ENCODE data around the gene ARHGAP6.

ARHGAP6 gene

GRCh38 chrX:11421805-11422524 is 243.8 kb downstream of the ARHGAP6 start:
- Histone ChIP-seq H2BK15ac (ENCODE audit: low read length) (no peak overlapping the region), H3K36me3 (replicated peaks in 1 of 2; ENCODE audit: control insufficient read depth in 2 of 2, insufficient read depth in 2 of 2, low read length in 2 of 2) (no peaks in the 10 kb centered on the region), H3K14ac (ENCODE audit: low read length) (no peak overlapping the region), H3K9me3 (replicated peaks in 1 of 2; ENCODE audit: control insufficient read depth in 2 of 2, insufficient read depth in 1 of 2, low read depth in 1 of 2, low read length in 2 of 2) (no peaks in the 10 kb centered on the region), H3K4me3 (ENCODE audit: low read length in 2 of 2) (no peak overlapping the region), H3K27ac (replicated peaks; ENCODE audit: low read length) (no peak overlapping the region), H3K9ac (ENCODE audit: low read depth, low read length, poor library complexity) (no peak overlapping the region), H3K4me1 (ENCODE audit: control insufficient read depth in 2 of 2, insufficient read depth in 1 of 2, low read depth in 1 of 2, low read length in 2 of 2) (no peaks in the 10 kb centered on the region), H3K23ac (ENCODE audit: low read depth, low read length, poor library complexity) (no peak overlapping the region), H3K79me1 (ENCODE audit: low read depth, low read length) (no peaks in the 10 kb centered on the region), H3K4ac (ENCODE audit: low read length) (no peak overlapping the region), H4K91ac (ENCODE audit: low read depth, low read length, poor library complexity) (no peak overlapping the region), H3K27me3 (ENCODE audit: control insufficient read depth in 3 of 3, insufficient read depth in 3 of 3, low read depth in 1 of 3, low read length in 3 of 3) (peaks cover 0 to 3% (median 0%) of the 10 kb centered on the region in 3 experiments), H3K18ac (ENCODE audit: low read length) (no peak overlapping the region), H2AFZ (ENCODE audit: low read length) (no peak overlapping the region), H2BK12ac (ENCODE audit: low read length) (no peak overlapping the region), H4K8ac (ENCODE audit: low read depth, low read length) (no peak overlapping the region), H2AK5ac (ENCODE audit: low read depth, low read length) (no peak overlapping the region), H2BK5ac (ENCODE audit: low read length) (no peak overlapping the region), H2BK120ac (ENCODE audit: low read depth, low read length) (no peak overlapping the region), H3K4me2 (ENCODE audit: insufficient read depth, low read length, poor library complexity, severe bottlenecking) (no peak overlapping the region)
- no peak for DNase-seq (ENCODE audit: low spot score)
- no CpG with 5 or more reads among the region's 5 CpGs for WGBS, 2 donors (ENCODE audit: extremely low coverage in 2 of 2, insufficient read length in 2 of 2, insufficient replicate concordance in 1 of 2)

- H2AFZ ChIP-seq (ENCODE audit: low read length) = no peak overlapping the region
- no peak overlapping the region for H2BK12ac ChIP-seq (ENCODE audit: low read length)
- no peak overlapping the region for H3K18ac ChIP-seq (ENCODE audit: low read length)
- no peak overlapping the region for H3K9ac ChIP-seq (ENCODE audit: low read depth, low read length, poor library complexity)
- H3K4ac ChIP-seq (ENCODE audit: low read length) = no peak overlapping the region
- WGBS, 2 donors (ENCODE audit: extremely low coverage in 2 of 2, insufficient read length in 2 of 2, insufficient replicate concordance in 1 of 2) = no CpG with 5 or more reads among the region's 4 CpGs
- no peak overlapping the region for H3K23ac ChIP-seq (ENCODE audit: low read depth, low read length, poor library complexity)
- H3K4me3 ChIP-seq (ENCODE audit: low read length in 2 of 2) = no peak overlapping the region
- H3K14ac ChIP-seq (ENCODE audit: low read length) = no peak overlapping the region
- H2BK5ac ChIP-seq (ENCODE audit: low read length) = no peak overlapping the region
- no peak overlapping the region for H4K91ac ChIP-seq (ENCODE audit: low read depth, low read length, poor library complexity)
- no peaks in the 10 kb centered on the region for H3K9me3 ChIP-seq (replicated peaks in 1 of 2; ENCODE audit: control insufficient read depth in 2 of 2, insufficient read depth in 1 of 2, low read depth in 1 of 2, low read length in 2 of 2)
- no peak overlapping the region for H4K8ac ChIP-seq (ENCODE audit: low read depth, low read length)
- no peak for DNase-seq (ENCODE audit: low spot score)
- H3K79me1 ChIP-seq (ENCODE audit: low read depth, low read length) = no peaks in the 10 kb centered on the region
- no peak overlapping the region for H2AK5ac ChIP-seq (ENCODE audit: low read depth, low read length)
- no peaks in the 10 kb centered on the region for H3K36me3 ChIP-seq (replicated peaks in 1 of 2; ENCODE audit: control insufficient read depth in 2 of 2, insufficient read depth in 2 of 2, low read length in 2 of 2)
- no peak overlapping the region for H2BK15ac ChIP-seq (ENCODE audit: low read length)
- H3K4me1 ChIP-seq (ENCODE audit: control insufficient read depth in 2 of 2, insufficient read depth in 1 of 2, low read depth in 1 of 2, low read length in 2 of 2) = no peaks in the 10 kb centered on the region
- H2BK120ac ChIP-seq (ENCODE audit: low read depth, low read length) = no peak overlapping the region
- no peak overlapping the region for H3K4me2 ChIP-seq (ENCODE audit: insufficient read depth, low read length, poor library complexity, severe bottlenecking)
- H3K27me3 ChIP-seq (ENCODE audit: control insufficient read depth in 3 of 3, insufficient read depth in 3 of 3, low read depth in 1 of 3, low read length in 3 of 3) = no peaks in the 10 kb centered on the region
- no peak overlapping the region for H3K27ac ChIP-seq (replicated peaks; ENCODE audit: low read length)
These were observed 244.9 kb downstream of the ARHGAP6 start for GRCh38 chrX:11420851-11421250.

GRCh38 chrX:11419102-11419501 is 246.6 kb downstream of the ARHGAP6 start:
- no peak overlapping the region for H3K23ac ChIP-seq (ENCODE audit: low read depth, low read length, poor library complexity)
- no peak overlapping the region for H3K14ac ChIP-seq (ENCODE audit: low read length)
- no CpG with 5 or more reads among the region's 6 CpGs for whole genome bisulfite sequencing, 2 donors (ENCODE audit: extremely low coverage in 2 of 2, insufficient read length in 2 of 2, insufficient replicate concordance in 1 of 2)
- no peak overlapping the region for H3K4ac ChIP-seq (ENCODE audit: low read length)
- H3K4me3 ChIP-seq (ENCODE audit: low read length in 2 of 2) = no peak overlapping the region
- no peak overlapping the region for H2BK5ac ChIP-seq (ENCODE audit: low read length)
- no peak overlapping the region for H3K27ac ChIP-seq (replicated peaks; ENCODE audit: low read length)
- no peak overlapping the region for H4K8ac ChIP-seq (ENCODE audit: low read depth, low read length)
- no peaks in the 10 kb centered on the region for H3K9me3 ChIP-seq (replicated peaks in 1 of 2; ENCODE audit: control insufficient read depth in 2 of 2, insufficient read depth in 1 of 2, low read depth in 1 of 2, low read length in 2 of 2)
- no peak overlapping the region for H3K4me2 ChIP-seq (ENCODE audit: insufficient read depth, low read length, poor library complexity, severe bottlenecking)
- H3K4me1 ChIP-seq (ENCODE audit: control insufficient read depth in 2 of 2, insufficient read depth in 1 of 2, low read depth in 1 of 2, low read length in 2 of 2) = no peaks in the 10 kb centered on the region
- H2AK5ac ChIP-seq (ENCODE audit: low read depth, low read length) = no peak overlapping the region
- no peak overlapping the region for H2BK15ac ChIP-seq (ENCODE audit: low read length)
- H3K36me3 ChIP-seq (replicated peaks in 1 of 2; ENCODE audit: control insufficient read depth in 2 of 2, insufficient read depth in 2 of 2, low read length in 2 of 2) = no peaks in the 10 kb centered on the region
- H2AFZ ChIP-seq (ENCODE audit: low read length) = no peak overlapping the region
- H3K9ac ChIP-seq (ENCODE audit: low read depth, low read length, poor library complexity) = no peak overlapping the region
- no peaks in the 10 kb centered on the region for H3K27me3 ChIP-seq (ENCODE audit: control insufficient read depth in 3 of 3, insufficient read depth in 3 of 3, low read depth in 1 of 3, low read length in 3 of 3)
- no peak for DNase-seq (ENCODE audit: low spot score)
- H2BK12ac ChIP-seq (ENCODE audit: low read length) = no peak overlapping the region
- H2BK120ac ChIP-seq (ENCODE audit: low read depth, low read length) = no peak overlapping the region
- H4K91ac ChIP-seq (ENCODE audit: low read depth, low read length, poor library complexity) = no peak overlapping the region
- no peaks in the 10 kb centered on the region for H3K79me1 ChIP-seq (ENCODE audit: low read depth, low read length)
- H3K18ac ChIP-seq (ENCODE audit: low read length) = no peak overlapping the region

GRCh38 chrX:11416600-11416999 is 249.1 kb downstream of the ARHGAP6 start:
- H2BK5ac ChIP-seq (ENCODE audit: low read length) = no peak overlapping the region
- H3K27me3 ChIP-seq (ENCODE audit: control insufficient read depth in 3 of 3, insufficient read depth in 3 of 3, low read depth in 1 of 3, low read length in 3 of 3) = no peaks in the 10 kb centered on the region
- H3K9ac ChIP-seq (ENCODE audit: low read depth, low read length, poor library complexity) = no peak overlapping the region
- no CpG with 5 or more reads among the region's 13 CpGs for WGBS, 2 donors (ENCODE audit: extremely low coverage in 2 of 2, insufficient read length in 2 of 2, insufficient replicate concordance in 1 of 2)
- H4K91ac ChIP-seq (ENCODE audit: low read depth, low read length, poor library complexity) = no peak overlapping the region
- no peak overlapping the region for H2AK5ac ChIP-seq (ENCODE audit: low read depth, low read length)
- DNase-seq (ENCODE audit: low spot score) = no peak
- no peak overlapping the region for H2BK12ac ChIP-seq (ENCODE audit: low read length)
- no peak overlapping the region for H3K23ac ChIP-seq (ENCODE audit: low read depth, low read length, poor library complexity)
- H3K14ac ChIP-seq (ENCODE audit: low read length) = no peak overlapping the region
- H3K79me1 ChIP-seq (ENCODE audit: low read depth, low read length) = no peaks in the 10 kb centered on the region
- H2AFZ ChIP-seq (ENCODE audit: low read length) = no peak overlapping the region
- no peak overlapping the region for H3K18ac ChIP-seq (ENCODE audit: low read length)
- no peak overlapping the region for H2BK120ac ChIP-seq (ENCODE audit: low read depth, low read length)
- H3K9me3 ChIP-seq (replicated peaks in 1 of 2; ENCODE audit: control insufficient read depth in 2 of 2, insufficient read depth in 1 of 2, low read depth in 1 of 2, low read length in 2 of 2) = no peaks in the 10 kb centered on the region
- H3K4me1 ChIP-seq (ENCODE audit: control insufficient read depth in 2 of 2, insufficient read depth in 1 of 2, low read depth in 1 of 2, low read length in 2 of 2) = no peaks in the 10 kb centered on the region
- H4K8ac ChIP-seq (ENCODE audit: low read depth, low read length) = no peak overlapping the region
- no peak overlapping the region for H3K4me2 ChIP-seq (ENCODE audit: insufficient read depth, low read length, poor library complexity, severe bottlenecking)
- H3K4ac ChIP-seq (ENCODE audit: low read length) = no peak overlapping the region
- H3K4me3 ChIP-seq (ENCODE audit: low read length in 2 of 2) = no peak overlapping the region
- H3K36me3 ChIP-seq (replicated peaks in 1 of 2; ENCODE audit: control insufficient read depth in 2 of 2, insufficient read depth in 2 of 2, low read length in 2 of 2) = no peaks in the 10 kb centered on the region
- H3K27ac ChIP-seq (replicated peaks; ENCODE audit: low read length) = no peak overlapping the region
- no peak overlapping the region for H2BK15ac ChIP-seq (ENCODE audit: low read length)
